GM18858 (cell line): ENCODE measurements around the gene ARHGEF1.

ENCODE experiments used
- ATAC-seq: cut with Tn5 transposase; IDR thresholded peaks from one replicate; pipeline ENCODE4 v1.9.1; 2021; ENCODE audit not compliant: unreplicated experiment

Gene ARHGEF1

DNA sequence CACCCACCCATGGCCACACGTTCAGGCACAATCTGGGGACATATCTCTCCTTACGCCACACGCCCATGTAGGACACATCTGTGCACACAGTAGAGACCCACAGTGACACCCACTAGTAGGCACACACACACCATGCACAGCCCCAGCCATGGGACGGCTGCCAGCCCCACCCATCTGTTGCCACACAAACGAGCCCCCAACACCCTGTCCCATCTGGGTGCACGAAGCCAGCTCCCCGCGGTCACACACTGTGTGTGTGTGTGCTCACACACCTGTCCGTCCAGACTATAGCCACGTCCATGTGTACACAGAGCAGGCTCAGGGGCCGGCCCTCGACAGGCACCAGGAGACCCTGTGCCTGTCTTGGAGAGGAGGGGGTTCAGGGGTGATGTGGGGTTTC, 34.7 kb downstream of the ARHGEF1 start:
- no peak for ATAC-seq

DNA sequence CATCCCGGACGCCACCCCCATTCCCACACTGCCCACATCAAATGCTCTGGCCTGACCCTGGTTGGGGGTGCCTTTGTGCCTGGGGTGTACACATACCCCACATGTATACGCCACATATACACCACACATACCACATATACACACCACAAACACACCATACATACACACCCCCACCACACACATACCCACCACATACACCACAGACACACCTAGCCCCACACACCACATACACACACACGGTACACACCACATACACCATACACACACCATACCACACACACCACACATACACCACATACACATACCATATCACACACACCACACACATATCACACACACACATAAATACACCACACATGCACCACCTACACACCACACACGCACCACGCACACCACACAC, 35.1 kb downstream of the ARHGEF1 start:
- ATAC-seq, result no peak

DNA sequence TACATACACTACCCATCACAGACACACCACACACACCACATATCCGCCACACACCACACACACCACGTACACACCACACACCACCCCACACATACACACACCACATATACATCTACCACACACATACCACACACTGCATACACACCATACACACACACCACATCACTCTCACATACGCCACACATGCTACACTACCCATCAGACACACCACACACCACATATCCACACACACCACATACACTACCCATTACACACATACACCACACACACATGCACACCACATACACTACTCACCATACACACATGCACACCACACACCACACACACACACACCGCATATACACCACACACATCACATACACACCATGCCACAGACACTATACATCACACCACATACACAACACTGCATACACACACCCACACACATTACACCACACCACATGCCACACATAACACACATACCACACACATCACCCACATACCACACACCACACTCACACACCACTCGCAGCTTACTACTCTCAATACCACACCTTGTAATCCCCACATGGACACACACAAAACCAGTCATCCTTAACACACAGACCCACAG, 35.8 kb downstream of the ARHGEF1 start:
- no peak for ATAC-seq

DNA sequence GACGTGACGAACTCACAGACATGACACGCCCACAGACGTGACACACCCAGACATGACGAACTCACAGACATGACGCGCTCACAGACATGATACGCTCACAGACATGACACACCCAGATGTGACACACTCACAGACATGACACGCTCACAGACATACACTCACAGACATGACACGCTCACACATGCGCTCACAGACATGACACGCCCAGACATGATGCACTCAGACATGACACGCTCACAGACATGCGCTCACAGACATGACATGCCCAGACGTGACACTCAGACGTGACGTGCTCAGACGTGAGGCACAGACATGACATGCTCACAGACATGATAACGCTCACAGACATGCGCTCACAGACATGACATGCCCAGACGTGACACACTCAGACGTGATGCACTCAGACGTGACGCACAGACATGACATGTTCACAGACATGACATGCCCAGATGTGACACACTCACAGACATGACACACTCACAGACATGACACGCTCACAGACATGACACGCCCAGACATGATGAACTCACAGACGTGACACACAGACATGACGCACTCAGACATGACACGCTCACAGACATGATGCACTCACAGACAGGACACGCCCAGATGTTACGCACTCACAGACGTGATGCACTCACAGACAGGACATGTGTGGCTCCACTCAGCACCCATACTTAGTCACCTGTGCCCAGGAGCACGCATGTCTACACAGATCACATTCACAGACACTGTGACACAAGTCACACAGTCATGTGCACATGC, 37.1 kb downstream of the ARHGEF1 start:
- no peak for ATAC-seq

DNA sequence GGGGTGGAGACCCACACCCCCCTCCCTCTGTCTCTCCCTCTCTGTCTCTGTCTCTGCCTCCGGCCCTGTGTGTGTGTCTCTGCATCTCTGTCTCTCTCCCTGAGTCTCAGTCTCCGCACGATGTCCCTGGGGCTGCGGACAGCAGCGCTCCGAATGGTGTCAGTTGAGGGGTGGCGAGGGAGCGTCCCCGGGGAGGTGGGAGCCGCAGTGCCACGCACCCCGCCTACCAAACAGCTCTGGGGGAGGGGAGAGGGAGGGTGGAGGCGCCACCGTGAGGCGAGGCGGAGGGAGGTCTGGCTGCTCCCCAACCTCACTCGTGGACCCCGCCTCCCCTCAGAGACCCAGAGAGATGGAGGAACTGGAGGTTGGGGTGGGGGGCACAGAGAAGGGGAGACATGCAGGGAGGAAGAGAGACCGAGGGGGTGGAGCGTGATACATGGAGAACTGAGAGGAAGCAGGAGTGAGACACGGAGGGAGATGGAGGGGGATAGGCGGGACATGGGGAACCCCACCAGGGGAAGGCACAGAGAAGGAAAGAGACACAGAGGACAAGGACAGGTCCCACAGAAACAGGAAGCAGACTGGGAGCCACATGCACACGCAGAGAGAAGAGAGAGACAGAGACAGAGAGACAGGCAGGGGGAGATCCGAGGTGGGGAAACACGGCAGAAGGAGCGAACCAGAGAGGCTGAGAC, 38.0 kb downstream of the ARHGEF1 start:
- no peak for ATAC-seq

DNA sequence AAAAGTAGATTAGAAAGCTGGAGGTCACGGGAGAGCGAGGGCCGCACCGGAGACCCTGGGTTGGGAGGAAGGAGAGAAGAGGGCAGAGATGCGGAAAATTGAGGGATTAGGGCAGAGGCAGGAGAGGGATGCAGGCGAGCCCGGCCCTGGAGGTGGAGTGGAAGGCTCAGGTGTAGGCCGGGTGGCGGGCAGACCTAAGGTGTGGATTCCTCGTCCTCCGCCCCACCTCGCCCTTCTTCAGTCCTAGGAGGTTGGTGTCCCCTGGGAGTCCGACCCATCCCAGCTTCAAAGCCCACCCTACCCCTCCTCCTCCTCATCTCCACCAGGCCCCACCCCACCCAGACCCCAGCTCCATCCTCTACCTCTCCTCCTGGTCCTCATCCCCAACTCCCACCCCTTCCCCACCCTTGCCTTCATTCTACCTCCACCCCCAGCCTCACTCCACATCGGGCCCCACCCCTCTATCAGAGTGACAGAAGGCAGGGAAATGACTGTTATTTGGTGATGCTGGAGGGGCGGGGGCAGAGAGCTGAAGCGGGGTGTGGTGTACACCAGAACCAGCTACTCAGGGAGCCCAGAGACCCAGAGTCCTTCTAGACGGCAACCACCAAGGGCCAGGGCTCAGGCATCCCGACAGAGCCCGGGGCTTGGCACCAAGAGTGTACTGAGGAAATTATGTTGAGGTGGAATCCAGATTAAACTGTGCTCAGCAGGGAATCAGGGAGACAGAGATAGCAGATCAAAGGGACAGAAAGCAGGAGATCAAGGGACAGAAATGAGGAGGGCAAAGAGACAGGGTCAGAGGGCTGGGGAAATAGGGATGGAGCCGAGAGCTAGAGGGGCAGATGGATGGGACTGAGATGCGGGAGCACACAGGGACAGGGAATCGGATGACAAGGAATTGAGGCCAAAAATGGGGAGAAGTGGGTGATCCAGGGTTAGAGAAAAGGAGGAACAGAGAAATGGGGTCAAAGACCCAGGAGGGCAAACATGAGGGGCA, 38.9 kb downstream of the ARHGEF1 start:
- ATAC-seq, result no peak

DNA sequence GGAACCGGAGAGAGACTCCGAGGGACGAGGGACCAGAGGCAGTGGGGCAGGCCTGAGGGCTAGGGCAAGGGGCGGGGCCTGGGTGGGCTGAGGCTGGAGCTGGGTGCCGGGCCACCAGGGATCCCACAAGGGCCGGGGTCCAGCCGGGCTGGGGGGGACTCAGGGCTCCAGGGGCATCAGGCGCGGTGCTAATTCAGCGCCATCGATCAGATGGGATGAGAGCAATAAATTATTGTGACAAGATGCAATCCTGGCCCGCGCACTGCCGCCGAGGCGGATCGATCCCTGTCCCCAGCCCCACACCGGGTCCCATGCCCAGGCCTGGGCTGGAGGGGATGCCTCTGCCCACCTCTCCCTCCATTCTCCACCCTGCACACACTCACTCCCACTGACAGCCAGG, 39.6 kb downstream of the ARHGEF1 start:
- ATAC-seq, result no peak

DNA sequence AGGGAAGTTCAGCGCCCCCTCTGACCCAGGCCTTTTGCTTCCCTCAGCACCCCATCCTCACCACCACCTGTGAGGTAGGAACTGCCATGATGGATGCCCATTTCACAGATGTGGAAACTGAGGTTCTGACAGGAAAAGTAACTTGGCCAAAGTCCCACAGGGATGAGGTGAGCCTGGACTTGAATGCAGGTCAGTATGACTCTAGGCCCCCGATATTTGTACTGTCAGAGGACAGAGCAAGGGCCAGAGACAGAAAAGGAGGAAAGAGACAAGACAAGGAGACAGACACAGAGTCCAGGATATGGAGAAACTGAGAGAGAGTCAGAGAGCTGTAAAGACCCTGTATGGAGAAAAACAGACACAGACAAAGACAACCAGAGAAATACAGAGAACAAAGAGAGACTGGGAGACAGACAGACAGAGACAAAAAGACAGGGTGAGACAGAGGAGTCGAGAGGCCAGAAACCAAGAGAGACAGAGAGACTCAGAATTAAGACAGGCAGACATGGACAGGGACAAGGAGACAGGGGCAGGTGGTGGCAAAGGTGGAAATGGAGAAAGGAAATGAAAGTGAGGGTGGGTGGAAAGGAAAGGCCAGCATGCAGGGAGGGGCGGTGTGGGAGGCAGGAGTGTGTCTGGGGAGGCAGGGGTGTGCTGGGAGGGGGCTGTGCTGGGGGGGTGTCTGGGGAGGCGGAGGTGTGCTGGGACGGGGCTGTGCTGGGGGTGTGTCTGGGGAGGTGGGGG, 40.2 kb downstream of the ARHGEF1 start:
- ATAC-seq, result no peak

DNA sequence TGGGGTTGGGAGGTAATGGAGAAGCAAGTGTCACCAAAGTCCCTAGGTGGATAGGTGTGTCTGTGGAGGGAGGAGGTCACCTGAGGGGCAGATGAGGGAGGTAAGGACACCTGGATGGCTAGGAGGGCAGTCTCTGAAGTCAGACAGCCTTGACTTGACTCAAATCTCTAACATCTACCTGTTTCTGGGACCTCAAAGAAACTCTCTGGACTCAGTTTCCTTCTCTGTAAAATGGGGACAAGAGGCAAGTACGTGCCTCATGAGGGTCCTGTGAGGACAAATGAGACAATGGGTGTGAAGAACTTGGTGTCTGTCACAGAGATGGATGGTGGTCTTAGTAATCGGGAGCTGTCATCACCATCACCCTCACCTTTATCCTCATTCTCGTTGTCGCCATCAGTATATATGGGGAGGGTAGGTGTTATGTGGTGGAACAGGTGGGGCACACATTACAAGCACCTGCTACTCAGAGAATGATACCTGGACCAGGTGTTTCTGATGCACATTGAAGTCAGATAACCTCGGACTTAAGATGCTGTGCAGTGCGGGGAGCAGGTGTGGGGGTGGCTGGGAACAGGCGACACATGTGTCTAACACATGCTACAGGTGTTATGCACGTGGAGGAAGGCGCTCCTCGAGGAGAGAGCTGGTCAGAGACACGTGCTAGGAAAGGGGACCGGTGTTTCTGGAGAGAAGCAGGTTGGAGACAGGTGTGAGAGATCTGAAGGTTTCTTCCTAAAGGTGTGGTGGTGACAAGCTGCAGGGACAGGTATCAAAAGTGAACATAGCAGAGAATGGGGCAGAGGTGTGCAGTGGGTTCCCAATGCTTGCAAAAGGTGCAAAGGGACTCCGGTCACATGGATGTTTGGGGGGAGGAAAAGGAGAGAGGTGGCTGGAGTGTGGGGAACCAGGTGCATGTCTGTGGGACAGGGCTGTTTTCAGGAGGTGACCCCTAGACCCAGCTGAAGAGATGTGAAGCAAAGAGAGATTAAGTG, 41.5 kb downstream of the ARHGEF1 start:
- ATAC-seq, result no peak

DNA sequence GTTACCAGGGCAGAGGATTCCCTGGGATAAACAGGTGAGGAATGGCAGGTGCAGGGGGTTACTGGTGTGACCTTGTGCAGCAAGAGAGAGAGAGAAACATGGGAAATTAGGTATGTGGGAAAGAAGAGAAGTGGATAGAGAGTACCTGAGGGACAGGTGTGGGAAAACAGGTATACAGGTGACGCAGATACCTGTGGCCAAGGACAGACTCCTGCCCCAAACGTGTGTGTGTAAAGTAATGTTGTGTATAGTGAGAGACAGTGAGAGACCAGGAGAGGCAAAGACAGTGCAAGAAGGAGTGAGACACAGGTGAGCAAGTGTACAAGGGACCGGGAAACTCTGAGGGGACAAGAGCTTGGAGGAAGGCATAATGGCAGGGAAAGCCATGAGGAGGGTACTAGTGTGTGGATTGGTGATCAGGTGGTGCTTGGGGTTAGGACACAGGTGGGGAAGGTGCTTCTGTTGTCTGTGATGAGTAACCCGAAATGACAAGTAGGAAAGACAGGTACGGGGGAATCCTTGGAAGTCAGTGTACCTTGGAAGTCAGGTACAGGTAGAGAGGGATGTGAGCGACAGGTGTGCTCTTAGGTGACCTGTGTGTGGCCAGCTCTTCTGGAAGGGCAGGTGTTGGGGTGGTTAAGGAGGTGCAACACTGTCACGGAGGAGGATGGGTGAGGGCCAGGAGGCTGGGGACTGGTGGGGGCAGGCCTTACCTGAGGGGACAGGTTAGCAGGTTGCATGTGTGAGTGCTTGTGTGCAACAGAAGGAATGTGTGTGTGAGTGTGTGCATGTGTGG, 42.4 kb downstream of the ARHGEF1 start:
- no peak for ATAC-seq

DNA sequence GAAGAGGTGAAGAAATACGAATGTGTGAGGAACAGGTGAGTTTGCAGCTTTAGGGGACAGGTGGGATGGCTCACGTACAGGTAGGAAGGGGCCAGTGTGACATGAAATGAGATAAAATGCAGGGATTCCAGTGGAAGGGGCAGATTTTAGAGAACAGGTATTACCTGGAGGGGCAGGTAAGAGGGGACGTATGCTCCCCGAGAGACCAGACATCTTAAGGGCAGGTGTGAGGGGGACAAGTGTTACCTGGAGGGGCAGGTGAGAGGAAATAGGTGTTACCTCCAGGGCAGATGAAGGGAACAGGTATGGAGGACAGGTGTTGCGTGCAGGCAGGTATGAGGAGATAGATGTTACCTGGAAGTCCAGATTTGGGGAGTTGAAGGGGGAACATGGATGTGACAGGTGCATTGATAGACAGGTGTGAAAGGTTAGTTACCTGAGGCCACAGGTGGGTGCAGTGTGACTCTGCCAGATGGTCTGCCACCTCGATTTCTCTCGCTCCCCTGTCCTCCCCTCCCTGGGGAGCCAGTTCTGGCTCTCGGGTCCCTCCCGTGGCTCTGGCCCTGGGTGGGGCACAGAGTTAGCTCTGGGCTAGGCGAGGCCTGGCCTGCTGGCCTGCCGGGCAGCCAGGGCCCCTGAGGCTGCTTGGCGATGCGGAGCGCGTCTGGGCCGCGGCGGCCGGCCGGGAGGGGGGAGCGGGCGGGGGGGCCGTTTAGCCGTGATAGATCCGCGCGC, 43.2 kb downstream of the ARHGEF1 start:
- no peak for ATAC-seq

DNA sequence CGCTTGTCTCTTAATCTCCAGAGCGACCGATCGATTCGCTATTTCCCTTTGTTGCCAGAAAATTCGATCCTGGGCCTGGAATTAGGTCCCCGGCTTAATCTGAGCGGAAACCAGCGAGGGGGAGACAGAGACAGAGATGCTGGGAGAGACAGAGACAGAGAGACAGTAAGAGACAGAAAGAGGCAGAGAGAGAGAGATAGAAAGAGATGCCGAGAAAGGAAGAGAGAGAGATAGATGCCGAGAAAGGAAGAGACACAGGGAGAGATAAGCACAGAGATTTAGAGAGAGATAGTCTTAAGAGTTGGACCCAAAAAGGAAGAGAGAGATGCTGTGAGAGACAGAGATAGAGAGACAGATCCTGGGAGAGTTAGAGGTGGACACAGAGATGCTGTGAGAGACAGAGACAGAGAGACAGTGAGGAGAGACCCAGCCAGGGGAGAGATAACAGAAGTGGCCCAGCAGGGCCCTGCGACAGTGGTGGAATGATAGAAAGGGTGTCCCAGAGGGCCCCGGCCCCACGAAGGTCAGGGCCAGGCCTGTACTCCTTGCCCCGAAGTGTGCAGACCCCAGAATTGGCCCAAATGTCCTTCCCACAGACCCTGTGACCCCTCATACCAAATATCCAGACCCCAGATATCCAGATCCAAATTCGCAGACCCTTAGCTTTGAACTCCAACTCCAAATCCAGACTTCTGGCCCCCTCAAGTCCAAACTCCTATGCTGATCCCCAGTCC, 43.9 kb downstream of the ARHGEF1 start:
- no peak for ATAC-seq

DNA sequence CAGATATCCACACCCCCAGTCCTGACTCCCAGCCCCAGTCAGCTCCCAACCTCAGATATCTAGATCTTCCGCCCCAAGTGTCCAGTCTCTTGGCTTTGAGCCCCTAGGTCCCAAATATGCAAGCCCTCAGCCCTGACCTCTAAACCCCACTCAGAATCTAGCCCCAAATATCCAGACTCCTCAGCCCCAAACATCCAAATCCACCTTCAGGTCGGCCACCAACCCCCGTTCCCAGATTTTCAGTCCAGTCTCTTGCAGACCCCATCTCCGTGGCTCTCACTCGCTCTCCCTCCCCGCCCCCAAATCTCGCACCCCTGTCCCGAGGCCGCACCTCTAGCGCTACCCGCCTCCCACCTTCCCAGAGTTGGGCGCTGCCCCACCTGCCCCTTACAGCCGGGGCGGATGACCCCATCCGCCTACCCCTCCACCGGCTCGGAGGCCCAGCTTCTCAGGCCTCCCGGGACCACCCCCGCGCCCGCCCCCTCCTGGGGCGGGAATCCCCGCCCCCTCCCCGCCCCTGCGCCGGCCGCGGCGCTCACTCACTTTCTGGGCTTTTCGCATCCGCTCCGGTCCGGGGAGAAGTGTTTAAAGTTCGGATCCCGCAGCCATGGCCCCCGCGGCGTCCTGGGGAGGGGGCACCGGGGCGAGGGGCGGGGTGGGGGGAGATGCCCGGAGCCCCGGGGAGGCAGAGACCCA, 44.7 kb downstream of the ARHGEF1 start:
- no peak for ATAC-seq

DNA sequence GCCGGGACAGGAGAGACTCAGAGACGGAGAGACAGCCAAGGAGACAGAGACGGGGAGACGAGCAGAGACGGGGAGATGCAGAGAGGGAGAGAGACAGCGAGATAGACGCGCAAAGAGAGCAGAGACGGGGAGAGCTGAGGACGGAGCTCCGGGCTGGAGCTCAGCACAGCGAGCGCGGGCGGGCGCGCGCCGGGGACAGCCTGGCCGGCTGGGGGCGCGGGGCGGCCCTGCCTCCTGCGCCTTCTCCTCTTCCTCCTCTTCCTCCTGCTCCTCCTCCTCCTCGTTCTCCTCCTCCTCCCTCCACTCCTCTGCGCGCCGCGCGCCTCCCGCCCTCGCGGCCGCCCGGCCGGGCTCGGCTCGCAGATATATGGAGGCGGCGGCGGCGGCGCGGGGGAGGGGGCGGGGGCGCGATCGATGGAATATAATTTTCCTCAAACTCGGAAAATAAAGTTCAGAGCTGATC, 45.3 kb downstream of the ARHGEF1 start, which contains the start of gene ERFL:
Gene ERFL (minus strand): TSS at position 229 of the 463 bp plus-strand sequence. CDS start 15,530 bp downstream, outside the sequence.
- ATAC-seq, result no peak

DNA sequence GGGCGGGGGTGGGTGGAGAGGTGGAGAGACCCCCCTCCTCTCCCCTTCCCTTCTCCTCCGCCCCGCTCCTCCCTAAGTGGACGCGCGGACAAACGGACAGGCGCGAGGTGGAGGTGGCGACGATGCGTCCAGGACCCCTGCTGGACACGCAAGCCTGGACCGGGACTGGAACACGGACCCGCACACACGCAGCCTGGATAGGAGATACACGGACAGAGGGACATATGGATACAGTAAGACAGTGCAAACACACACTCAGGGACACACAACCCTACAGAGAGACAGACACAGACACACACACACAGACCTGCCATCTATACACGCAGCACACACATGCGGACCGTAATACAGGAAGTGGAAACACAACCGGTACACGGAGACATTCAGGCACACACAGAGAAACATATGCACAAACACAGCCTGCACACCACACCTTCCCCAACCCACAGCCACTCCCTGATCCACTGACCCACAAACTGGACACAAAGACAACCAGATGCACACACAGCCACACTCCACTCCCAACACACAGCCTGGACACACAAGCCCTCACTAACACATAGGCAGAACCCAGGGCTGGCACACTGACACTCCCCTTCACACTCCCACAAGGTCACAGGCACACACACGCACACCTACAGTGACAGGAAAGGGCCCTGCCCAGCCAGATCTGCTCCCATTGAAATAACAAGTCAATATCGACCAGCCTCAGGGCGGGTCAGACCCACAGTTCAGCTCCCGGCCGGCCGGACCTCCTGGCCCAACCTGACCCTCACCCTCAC, 46.0 kb downstream of the ARHGEF1 start:
- ATAC-seq, result no peak
